PC-9 (cell line): ENCODE results near the gene LYRM7.

Experiments used
- CTCF ChIP-seq: fragments of 200-600 bp; sonication (generic); conservative IDR thresholded peaks from 2 replicates; pipeline ENCODE4 v1.6.1; 2017; ENCODE audit warnings: mixed run types, antibody characterized with exemption, mild to moderate bottlenecking, moderate library complexity
- EZH2 ChIP-seq: fragments of 200-600 bp; sonication (generic); IDR thresholded peaks from 2 replicates; pipeline ENCODE4 v1.8.0; 2017; ENCODE audit warnings: antibody characterized with exemption, low read depth

GRCh38 chr5:131230406-131230805 lies 59.7 kb downstream of the LYRM7 start:
- TF ChIP-seq CTCF (no peak), EZH2 (no peak)
